Left kidney (tissue), 8 donors: ENCODE results near the gene GTPBP10. TPM values are rescaled to one million over a fixed set of nuclear protein-coding genes. Genes with fewer than 3 reads are reported as not detected.
A peak's percentile ranks its signal among the peaks of the same experiment; 100 is the strongest.
"Not testable (repeated sequence)": the region's sequence is repeated elsewhere in the genome, so short reads cannot be mapped to it uniquely, and the experiment has no call there.

Experiments
- DNase-seq: peaks from one replicate; pipeline ENCODE4 v3.0.0-alpha.2; 2013
- long read RNA-seq, 8 donors: transcript quantifications; one replicate each; lab custom pipeline, GENCODE V29; 2026
- polyA plus RNA-seq: library from polyadenylated mRNA; unstranded; fragments of 120-200 nt; gene quantifications from one replicate; pipeline ENCODE4 v1.2.1, GENCODE V29; 2013; ENCODE audit not compliant: insufficient read length

GTPBP10 gene, protein sequence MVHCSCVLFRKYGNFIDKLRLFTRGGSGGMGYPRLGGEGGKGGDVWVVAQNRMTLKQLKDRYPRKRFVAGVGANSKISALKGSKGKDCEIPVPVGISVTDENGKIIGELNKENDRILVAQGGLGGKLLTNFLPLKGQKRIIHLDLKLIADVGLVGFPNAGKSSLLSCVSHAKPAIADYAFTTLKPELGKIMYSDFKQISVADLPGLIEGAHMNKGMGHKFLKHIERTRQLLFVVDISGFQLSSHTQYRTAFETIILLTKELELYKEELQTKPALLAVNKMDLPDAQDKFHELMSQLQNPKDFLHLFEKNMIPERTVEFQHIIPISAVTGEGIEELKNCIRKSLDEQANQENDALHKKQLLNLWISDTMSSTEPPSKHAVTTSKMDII
- polyA plus RNA-seq = 35.1 TPM
- long read RNA-seq, donor 1, full-length matches to known transcripts = 2 of 2 reads
- long read RNA-seq, donor 1, partial matches to known transcripts = 0 of 2 reads
- long read RNA-seq, donor 1, other reads (novel, unspliced or antisense) = 0 of 2 reads
- long read RNA-seq, donor 2 = 0 reads
- long read RNA-seq, donor 3, partial matches to known transcripts = 0 of 1 reads
- long read RNA-seq, donor 3, other reads (novel, unspliced or antisense) = 0 of 1 reads
- long read RNA-seq, donor 4 = 0 reads
- long read RNA-seq, donor 5, full-length matches to known transcripts = 13 of 18 reads
- long read RNA-seq, donor 5, partial matches to known transcripts = 5 of 18 reads
- long read RNA-seq, donor 5, other reads (novel, unspliced or antisense) = 0 of 18 reads
- long read RNA-seq, donor 6, full-length matches to known transcripts = 8 of 8 reads
- long read RNA-seq, donor 6, partial matches to known transcripts = 0 of 8 reads
- long read RNA-seq, donor 6, other reads (novel, unspliced or antisense) = 0 of 8 reads
- long read RNA-seq, donor 7, full-length matches to known transcripts = 12 of 21 reads
- long read RNA-seq, donor 7, partial matches to known transcripts = 9 of 21 reads
- long read RNA-seq, donor 7, other reads (novel, unspliced or antisense) = 0 of 21 reads
- long read RNA-seq, donor 8 = 0 reads

DNA sequence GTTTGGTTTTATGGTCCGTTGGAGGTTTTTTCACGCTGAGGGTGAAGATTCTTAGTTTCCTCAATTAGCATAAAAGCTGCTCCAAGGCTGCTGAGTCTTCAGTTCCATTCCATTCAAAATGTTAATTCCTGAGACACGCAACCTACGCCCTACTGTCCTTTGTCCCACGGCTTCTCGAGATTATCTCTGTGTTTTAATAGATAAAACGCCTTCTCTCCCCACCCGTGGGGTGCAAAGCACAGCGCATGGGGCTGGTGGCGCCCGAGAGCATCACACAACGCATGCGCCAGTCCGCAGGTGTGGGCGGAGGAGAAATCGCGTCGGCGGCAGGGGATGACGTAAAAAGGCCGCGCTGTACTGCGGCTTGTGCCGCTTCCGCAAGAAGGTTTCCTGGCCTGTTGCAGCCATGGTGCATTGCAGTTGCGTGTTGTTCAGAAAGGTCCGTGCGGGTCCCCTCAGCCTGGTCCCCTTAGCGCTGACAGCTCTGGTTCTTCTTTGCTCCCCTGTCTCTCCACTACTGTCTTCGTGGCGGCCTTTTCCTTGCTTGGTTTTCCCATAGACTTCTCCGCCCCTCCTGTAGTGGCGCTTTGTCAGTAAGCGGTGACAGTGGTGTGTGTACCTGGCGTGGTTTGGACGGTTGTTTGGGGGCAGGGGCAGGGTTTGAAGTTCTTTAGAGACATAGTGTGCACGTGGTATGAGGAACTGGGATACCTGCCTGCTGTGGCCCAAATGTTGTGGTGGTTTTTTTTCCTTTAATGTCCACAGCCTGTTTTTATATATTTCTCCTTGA is at the start of gene GTPBP10:
Gene GTPBP10, plus strand, starts transcription at position 381 of the 790 bp plus-strand sequence. Its CDS starts 26 bp downstream, at position 407.
- peak; percentile 93 for DNase-seq

DNA sequence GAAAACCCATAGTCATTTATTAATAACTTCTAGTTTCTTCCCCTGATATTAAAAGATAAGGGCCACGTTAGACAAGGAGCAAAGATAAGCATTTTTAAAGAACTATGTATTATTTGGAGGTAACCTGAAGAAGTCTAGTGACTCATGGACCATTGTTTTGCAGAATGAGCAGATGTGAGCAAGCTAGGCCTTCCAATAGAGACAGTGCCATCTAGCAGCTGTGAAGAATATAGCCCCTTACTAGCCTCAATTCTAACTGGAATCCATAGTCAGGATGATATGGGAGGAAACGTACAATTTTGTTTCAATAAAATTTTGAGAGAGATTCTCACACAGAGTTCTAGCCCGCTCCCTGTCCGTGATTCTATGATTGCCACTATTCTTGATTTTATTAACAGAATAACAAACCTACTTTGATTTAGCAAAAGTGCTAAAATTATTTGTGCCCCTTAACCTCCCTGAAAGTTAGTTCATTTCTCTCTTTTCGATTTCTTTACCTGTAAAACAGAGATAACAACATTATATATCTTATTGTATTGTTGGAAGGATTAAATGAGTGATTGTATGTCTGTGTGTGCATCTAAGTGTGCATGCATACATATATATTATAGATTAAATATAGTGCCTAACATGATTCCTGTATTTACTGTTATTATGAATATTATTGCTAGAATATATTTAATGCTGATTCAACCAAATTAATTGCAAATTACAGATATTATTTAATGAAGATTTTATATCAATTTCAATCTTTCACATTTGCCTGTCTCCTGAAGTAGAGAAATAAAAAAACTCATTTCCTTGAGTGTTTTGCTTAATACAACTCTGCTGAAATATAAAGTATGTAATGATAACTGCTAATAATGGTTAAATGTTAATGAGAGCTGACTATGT is 48.1 kb upstream of the GTPBP10 start:
- no peak for DNase-seq

- DNase-seq = no peak
These were observed 43.3 kb upstream of the GTPBP10 start for GRCh38 chr7:90303241-90303640.

DNA sequence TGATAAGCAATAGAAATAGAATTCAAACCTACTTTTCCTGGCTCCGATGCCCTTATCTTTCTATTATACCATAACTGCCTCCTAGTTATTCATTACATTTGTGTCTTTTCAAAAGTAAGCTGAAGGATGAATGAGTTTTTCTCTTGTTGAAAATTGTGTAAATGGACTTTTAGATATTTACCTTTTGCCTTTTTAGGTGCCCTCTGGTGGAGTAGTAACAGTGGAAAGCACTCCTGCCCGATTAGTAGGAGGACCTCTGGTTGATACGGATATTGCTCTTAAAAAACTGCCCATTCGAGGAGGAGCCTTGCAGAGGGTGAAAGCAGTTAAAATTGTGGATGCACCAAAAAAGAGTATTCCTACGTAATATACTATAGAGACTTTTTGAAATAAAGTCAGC is 36.6 kb upstream of the GTPBP10 start:
- DNase-seq = no peak

GRCh38 chr7:90311175-90311574 is 35.3 kb upstream of the GTPBP10 start:
- no peak for DNase-seq

- no peak for DNase-seq
These were observed 33.8 kb upstream of the GTPBP10 start for GRCh38 chr7:90312745-90313144.

DNA sequence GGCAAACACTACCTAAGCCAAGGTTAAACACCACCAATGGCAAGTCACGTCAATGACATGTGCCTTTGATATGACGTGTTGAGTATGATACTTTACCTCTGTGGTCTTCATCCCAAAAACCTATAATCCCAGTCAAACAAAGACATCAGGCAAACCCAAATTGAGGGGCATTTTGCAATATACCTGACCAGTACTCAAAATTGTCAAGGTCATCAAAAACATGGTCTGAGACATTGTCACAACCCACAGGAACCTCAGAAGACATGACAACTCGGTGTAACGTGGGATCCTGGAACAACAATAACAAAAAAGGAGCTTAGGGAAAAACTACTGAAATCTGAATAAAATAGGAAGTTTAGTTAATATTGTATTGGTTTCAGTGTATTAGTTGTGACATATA is 32.6 kb upstream of the GTPBP10 start:
- DNase-seq = no peak

- DNase-seq = no peak
These were observed 26.5 kb upstream of the GTPBP10 start for GRCh38 chr7:90320014-90320413.

DNA sequence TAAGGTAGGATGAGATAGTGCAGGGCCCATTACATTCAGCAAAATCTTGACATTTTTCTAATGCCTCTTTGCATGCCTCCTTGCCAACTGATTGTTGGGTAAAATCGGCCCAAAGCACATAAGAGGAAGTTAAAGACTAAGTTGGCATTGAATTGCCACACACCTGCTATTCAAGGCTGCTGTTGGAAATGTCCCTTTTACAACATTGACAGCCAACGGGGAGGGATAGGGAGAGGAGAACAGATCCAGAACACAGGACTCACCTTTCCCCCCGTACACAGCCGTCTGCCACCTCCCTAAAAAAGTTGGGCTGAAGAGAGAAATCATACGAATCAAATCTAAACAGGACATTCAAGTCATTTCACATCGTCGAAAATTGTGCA is 26.1 kb upstream of the GTPBP10 start:
- DNase-seq = no peak

- no peak for DNase-seq
These were observed 25.6 kb upstream of the GTPBP10 start, which contains the start of gene FAM237B for GRCh38 chr7:90320801-90321494. Gene FAM237B, minus strand, starts transcription at chr7:90321304. Its CDS starts 1,556 bp downstream, at chr7:90319748.

DNA sequence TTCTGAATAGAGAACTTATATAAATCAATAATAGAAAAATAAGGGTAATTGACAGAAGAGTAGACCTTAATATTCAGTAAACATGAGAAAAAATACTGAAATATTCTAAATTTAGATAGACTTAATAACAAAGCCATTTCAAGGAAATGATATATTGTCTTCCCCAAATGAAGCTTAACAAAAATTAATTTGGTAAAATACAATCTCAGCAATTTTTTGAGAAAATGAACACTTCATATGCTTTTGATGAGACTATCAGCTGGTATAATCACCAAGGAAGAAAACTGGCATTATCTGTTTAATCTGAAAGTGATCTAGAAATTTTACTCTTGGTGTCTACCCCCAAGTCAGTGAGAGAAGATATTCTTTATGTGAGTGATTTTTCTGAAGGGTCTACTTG is 23.7 kb upstream of the GTPBP10 start:
- DNase-seq = no peak

DNA sequence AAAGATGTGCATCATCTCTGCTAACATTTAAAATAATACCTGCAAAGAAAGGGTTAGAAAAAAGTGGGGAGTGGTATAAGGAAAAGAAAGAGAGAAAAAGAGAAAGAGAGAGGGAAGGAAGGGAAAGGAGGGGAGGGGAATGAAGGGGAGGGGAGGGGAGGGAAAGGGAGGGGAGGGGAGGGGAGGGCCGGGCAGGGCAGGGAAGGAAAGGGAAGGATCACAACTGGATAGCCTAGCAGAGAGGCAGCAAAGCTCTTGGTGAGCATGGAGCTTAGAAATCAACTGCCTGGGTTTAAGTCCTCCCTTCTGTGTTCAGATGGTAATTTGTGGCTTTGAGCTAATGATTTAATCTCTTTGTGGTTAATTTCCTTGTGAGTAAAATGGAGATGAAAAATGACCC is 20.0 kb upstream of the GTPBP10 start:
- no peak for DNase-seq

GRCh38 chr7:90334193-90334843 is 12.2 kb upstream of the GTPBP10 start:
- no peak for DNase-seq

GRCh38 chr7:90334926-90335325 is 11.6 kb upstream of the GTPBP10 start:
- DNase-seq = not testable (repeated sequence)

- DNase-seq = no peak
These were observed 9.4 kb upstream of the GTPBP10 start for GRCh38 chr7:90337106-90337505.

DNA sequence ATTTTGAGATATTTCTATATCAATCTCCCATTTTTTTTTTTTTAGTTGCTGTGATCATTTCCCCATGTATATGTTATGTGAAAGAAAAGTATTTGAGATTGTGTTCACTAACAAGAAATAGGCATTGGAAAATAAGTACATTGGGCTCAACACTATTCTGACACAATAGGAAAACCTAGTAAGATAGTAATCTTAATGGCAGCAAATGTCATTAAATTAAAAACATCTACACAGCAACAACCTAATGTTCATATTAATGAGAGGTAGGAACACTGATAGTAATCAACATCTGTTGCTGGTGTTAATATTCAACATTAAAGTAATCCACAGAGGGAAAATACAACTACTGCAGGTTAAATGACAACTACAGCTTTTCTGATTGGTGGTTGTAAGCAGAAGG is 1.5 kb upstream of the GTPBP10 start:
- DNase-seq = no peak

DNA sequence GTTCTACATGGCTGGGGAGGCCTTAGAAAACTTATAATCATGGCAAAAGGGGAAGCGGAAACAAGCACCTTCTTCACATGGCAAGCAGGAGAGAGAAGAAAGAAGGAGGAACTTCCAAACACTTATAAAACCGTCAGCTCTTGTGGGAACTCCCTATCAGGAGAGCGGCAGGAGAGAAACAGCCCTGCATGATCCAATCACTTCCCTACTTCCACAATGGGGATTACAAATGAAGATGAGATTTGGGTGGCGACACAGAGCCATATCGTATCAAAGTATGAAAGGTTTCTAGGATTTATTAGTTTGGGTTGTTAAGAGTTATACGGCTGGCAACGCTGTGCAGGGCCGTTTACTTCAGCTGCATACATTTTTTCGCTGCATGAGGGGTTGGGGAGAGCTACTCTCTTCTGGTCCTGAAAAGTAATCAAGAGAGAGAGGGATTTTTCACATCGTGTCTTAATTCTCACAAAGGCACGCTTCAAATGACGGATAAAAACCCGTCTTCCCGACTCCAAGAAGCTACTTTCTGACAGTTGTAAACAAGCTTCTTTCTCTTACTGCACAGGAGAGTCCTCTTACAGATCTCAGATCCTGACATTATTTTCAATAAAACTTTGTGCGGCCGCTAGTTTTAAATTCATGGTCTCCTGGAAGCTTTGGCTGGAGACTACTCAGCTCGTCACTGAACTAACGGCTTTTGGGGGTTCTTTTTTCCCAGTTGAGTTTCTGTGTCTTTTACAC is 751 bp upstream of the GTPBP10 start:
- peak; percentile 38 for DNase-seq

DNA sequence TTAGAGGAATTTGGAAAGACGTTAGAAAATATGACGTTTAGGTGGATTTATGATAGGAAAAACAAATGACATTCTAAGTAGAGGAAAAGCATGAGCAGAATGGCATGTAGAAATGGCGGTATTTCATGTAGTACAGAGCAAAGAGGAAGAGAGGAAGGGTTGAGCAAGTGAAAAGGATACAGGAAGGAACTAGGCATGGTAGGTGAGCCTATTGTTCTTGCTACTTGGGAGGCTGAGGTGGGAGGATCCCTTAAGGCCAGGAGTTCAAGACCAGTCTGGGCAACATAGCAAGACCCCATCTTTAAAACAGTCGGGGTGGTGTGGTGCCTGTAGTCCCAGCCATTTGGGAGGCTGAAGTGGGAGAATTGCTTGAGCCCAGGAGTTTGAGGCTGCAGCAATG is 1.2 kb downstream of the GTPBP10 start:
- no peak for DNase-seq

GRCh38 chr7:90349305-90349704 is 2.8 kb downstream of the GTPBP10 start:
- no peak for DNase-seq
